Stimulated activated CD4-positive, alpha-beta T cell treated with anti-CD3 and anti-CD28 coated beads, Interleukin-4, amount 100 ng/mL, for 48 hours (primary cell): ENCODE measurements around the gene CLCF1.
A peak's percentile ranks its signal among the peaks of the same experiment; 100 is the strongest.

Source experiments
- DNase-seq, 2 donors: peaks; one replicate each; pipeline ENCODE4 v3.0.0-alpha.2; 2020; ENCODE audit warnings: low read depth in 2 of 2

The CLCF1 gene

GRCh38 chr11:67372993-67373647, at the start of gene CLCF1:
CLCF1 (minus strand) TSS chr11:67373598; CDS start chr11:67373539, 59 bp downstream.
- no peak for DNase-seq

GRCh38 chr11:67422891-67423290, 49.5 kb upstream of the CLCF1 start:
- no peak for DNase-seq

GRCh38 chr11:67421430-67422031, 48.1 kb upstream of the CLCF1 start:
- no peak for DNase-seq

GRCh38 chr11:67420646-67421429, 47.4 kb upstream of the CLCF1 start:
- DNase-seq, result peak; percentile 97 to 99

GRCh38 chr11:67420147-67420645, 46.8 kb upstream of the CLCF1 start:
- DNase-seq, result no peak

GRCh38 chr11:67419325-67420049, 46.1 kb upstream of the CLCF1 start:
- DNase-seq, result no peak

GRCh38 chr11:67418476-67419281, 45.3 kb upstream of the CLCF1 start:
- DNase-seq, result no peak

GRCh38 chr11:67417425-67417824, 44.0 kb upstream of the CLCF1 start:
- no peak for DNase-seq

- no peak for DNase-seq
Measured at GRCh38 chr11:67416416-67417335, 43.3 kb upstream of the CLCF1 start.

- DNase-seq, result no peak
Measured at GRCh38 chr11:67415501-67416304, 42.3 kb upstream of the CLCF1 start, which contains the start of gene CARNS1. CARNS1 (plus strand) TSS chr11:67415678; CDS start chr11:67416200, 522 bp downstream.

- DNase-seq, result no peak
Measured at GRCh38 chr11:67413266-67413849, 40.0 kb upstream of the CLCF1 start.

GRCh38 chr11:67412495-67413179, 39.2 kb upstream of the CLCF1 start:
- no peak for DNase-seq

GRCh38 chr11:67411785-67412152, 38.4 kb upstream of the CLCF1 start:
- no peak for DNase-seq

- DNase-seq, result no peak
Measured at GRCh38 chr11:67410984-67411784, 37.8 kb upstream of the CLCF1 start.

- no peak for DNase-seq
Measured at GRCh38 chr11:67410369-67410831, 37.0 kb upstream of the CLCF1 start.

- DNase-seq, result no peak
Measured at GRCh38 chr11:67409781-67410368, 36.5 kb upstream of the CLCF1 start.

GRCh38 chr11:67409261-67409666, 35.9 kb upstream of the CLCF1 start:
- no peak for DNase-seq
